ENCODE data around the gene OR2G3. TPM values are rescaled to one million over a fixed set of nuclear protein-coding genes. Genes with fewer than 3 reads are reported as not detected.

Gene OR2G3
- total RNA-seq, 1 donor from 2014 or later: not detected

DNA sequence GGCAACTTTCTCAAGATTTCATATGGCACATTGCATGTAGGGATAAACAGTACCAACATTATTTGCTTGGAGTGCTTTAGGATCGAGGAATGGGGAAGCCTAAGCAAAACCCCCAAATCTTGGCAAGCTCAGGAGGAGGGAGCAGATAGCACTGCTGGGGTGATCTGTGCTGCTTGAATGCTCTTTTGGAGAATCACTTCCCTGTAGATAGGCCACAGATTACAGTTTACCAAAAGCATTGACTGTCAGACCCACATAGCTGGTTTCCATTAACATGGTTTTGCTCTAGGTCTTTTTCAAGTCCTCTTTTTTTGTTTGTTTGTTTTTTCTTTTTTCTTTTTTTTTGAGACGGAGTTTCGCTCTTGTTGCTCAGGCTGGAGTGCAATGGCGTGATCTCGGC is 37.4 kb downstream of the OR2G3 start:
- intact Hi-C loops (cut with DNase I): no loop called here
- TF ChIP-seq, protein P1, sequence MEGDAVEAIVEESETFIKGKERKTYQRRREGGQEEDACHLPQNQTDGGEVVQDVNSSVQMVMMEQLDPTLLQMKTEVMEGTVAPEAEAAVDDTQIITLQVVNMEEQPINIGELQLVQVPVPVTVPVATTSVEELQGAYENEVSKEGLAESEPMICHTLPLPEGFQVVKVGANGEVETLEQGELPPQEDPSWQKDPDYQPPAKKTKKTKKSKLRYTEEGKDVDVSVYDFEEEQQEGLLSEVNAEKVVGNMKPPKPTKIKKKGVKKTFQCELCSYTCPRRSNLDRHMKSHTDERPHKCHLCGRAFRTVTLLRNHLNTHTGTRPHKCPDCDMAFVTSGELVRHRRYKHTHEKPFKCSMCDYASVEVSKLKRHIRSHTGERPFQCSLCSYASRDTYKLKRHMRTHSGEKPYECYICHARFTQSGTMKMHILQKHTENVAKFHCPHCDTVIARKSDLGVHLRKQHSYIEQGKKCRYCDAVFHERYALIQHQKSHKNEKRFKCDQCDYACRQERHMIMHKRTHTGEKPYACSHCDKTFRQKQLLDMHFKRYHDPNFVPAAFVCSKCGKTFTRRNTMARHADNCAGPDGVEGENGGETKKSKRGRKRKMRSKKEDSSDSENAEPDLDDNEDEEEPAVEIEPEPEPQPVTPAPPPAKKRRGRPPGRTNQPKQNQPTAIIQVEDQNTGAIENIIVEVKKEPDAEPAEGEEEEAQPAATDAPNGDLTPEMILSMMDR (IDR thresholded peaks at IDR 0.05): no peak
- no peak for TF ChIP-seq POLR2AphosphoS5 (IDR thresholded peaks at IDR 0.05; ENCODE audit: insufficient read depth in 1 of 2, low read depth in 1 of 2)
- no peak for TF ChIP-seq POLR2A (IDR thresholded peaks at IDR 0.05)
- no peak overlapping the region for H3K4me3 ChIP-seq
- no peaks in the 10 kb centered on the region for H3K4me1 ChIP-seq
- H3K27ac ChIP-seq: no peak overlapping the region
- H3K9me3 ChIP-seq: no peaks in the 10 kb centered on the region
- DNase-seq (ENCODE audit: extremely low spot score in 2 of 2): no peak
- H3K27me3 ChIP-seq: no peaks in the 10 kb centered on the region
- no peaks in the 10 kb centered on the region for H3K36me3 ChIP-seq

DNA sequence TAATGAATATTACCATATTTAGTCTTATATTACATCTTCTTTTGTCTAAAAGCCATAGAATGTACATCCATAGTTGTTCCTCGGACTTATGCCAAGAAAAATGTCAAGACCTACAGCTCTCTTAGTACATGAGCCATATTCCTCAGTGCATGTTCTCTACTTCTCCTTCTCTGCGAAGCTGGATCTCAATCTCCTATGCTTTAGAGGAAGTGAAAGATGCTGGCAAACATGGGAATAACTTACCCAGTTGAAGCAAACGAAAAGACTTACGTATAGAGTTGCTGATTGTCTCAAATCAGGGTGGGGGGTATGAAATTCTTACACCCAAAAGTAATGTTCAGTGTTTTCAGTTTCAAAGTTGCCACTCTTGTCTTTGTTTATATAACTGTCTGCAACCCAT is 41.5 kb downstream of the OR2G3 start:
- no peaks in the 10 kb centered on the region for H3K4me1 ChIP-seq
- no peaks in the 10 kb centered on the region for H3K27me3 ChIP-seq
- H3K4me3 ChIP-seq: no peak overlapping the region
- DNase-seq (ENCODE audit: extremely low spot score in 2 of 2): no peak
- no peaks in the 10 kb centered on the region for H3K36me3 ChIP-seq
- no peak overlapping the region for H3K27ac ChIP-seq
- intact Hi-C loops (cut with DNase I): no loop called here
- TF ChIP-seq POLR2AphosphoS5 (IDR thresholded peaks at IDR 0.05; ENCODE audit: insufficient read depth in 1 of 2, low read depth in 1 of 2) (no peak), POLR2A (IDR thresholded peaks at IDR 0.05) (no peak)
- TF ChIP-seq, protein P1 (IDR thresholded peaks at IDR 0.05): no peak
- H3K9me3 ChIP-seq: no peaks in the 10 kb centered on the region

DNA sequence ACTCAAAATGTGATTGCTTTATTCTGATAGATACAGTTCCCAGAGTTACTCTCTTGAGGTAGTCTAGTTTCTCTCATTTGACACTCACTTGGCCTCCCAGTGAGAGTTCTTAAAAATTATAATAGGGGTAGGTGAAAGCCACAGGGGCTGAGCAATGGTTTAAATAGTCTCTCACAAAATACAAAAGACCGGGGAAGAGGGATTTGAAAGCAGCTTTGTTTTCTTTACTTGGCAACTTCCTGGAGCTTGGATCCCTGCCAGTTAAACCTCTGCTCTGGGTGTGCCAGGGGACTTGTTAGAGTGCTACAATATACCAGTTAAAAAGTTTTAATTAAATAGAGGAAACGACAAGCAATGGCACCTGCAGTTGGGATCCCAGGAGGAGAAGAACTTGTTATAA is 42.5 kb downstream of the OR2G3 start:
- TF ChIP-seq, protein P1 (IDR thresholded peaks at IDR 0.05): no peak
- TF ChIP-seq POLR2A (IDR thresholded peaks at IDR 0.05) (no peak), POLR2AphosphoS5 (IDR thresholded peaks at IDR 0.05; ENCODE audit: insufficient read depth in 1 of 2, low read depth in 1 of 2) (no peak)
- no peak overlapping the region for H3K27ac ChIP-seq
- no peak overlapping the region for H3K4me3 ChIP-seq
- no peaks in the 10 kb centered on the region for H3K4me1 ChIP-seq
- no peaks in the 10 kb centered on the region for H3K36me3 ChIP-seq
- no peaks in the 10 kb centered on the region for H3K27me3 ChIP-seq
- no peaks in the 10 kb centered on the region for H3K9me3 ChIP-seq
- no peak for DNase-seq (ENCODE audit: extremely low spot score in 2 of 2)
- intact Hi-C loops (cut with DNase I): no loop called here

GRCh38 chr1:247653040-247653439 is 47.7 kb downstream of the OR2G3 start:
- no peaks in the 10 kb centered on the region for H3K27me3 ChIP-seq
- H3K9me3 ChIP-seq: no peaks in the 10 kb centered on the region
- H3K27ac ChIP-seq: no peak overlapping the region
- H3K4me1 ChIP-seq: no peaks in the 10 kb centered on the region
- no peak overlapping the region for H3K4me3 ChIP-seq
- no peak for DNase-seq (ENCODE audit: extremely low spot score in 2 of 2)
- H3K36me3 ChIP-seq: no peaks in the 10 kb centered on the region
- TF ChIP-seq POLR2AphosphoS5 (IDR thresholded peaks at IDR 0.05; ENCODE audit: insufficient read depth in 1 of 2, low read depth in 1 of 2) (no peak), POLR2A (IDR thresholded peaks at IDR 0.05) (no peak)
- TF ChIP-seq, protein P1 (IDR thresholded peaks at IDR 0.05): no peak
- intact Hi-C loops (cut with DNase I): no loop called here

Small RNAs within 50 kb of the gene (small RNA-seq; reads per million reads assigned to genes)
- not detected for gene RF00026

Other genes starting within 250 kb of the OR2G3 start
- 1.7 TPM for gene NLRP3, start 189.4 kb upstream of the OR2G3 start, total RNA-seq
- not detected for gene OR2B11, start 147.5 kb upstream of the OR2G3 start, total RNA-seq
- gene OR2C3, start 69.1 kb upstream of the OR2G3 start, total RNA-seq: not detected
- gene GCSAML, start 56.5 kb upstream of the OR2G3 start, total RNA-seq: not detected
- not detected for gene OR2G2, start 17.2 kb upstream of the OR2G3 start, total RNA-seq
- not detected for gene OR13G1, start 74.2 kb downstream of the OR2G3 start, total RNA-seq
- gene OR6F1, start 111.1 kb downstream of the OR2G3 start, total RNA-seq: not detected
- gene OR14K1, start 133.0 kb downstream of the OR2G3 start, total RNA-seq: 1.5 TPM
- gene OR14A2, start 142.6 kb downstream of the OR2G3 start, total RNA-seq: not detected
- not detected for gene OR1C1, start 155.0 kb downstream of the OR2G3 start, total RNA-seq
- gene OR14A16, start 218.5 kb downstream of the OR2G3 start, total RNA-seq: not detected
- not detected for gene OR11L1, start 236.3 kb downstream of the OR2G3 start, total RNA-seq

Measured in vagina (tissue), 2 donors.